OCI-LY1 (cell line): ENCODE results near the gene PPP2R2C.

Experiments
- H2AFZ ChIP-seq: fragments of 200-600 bp; sonication (generic), shearing (Covaris generic); 2 replicates; pipeline ENCODE4 v1.6.0; 2014; ENCODE audit warnings: antibody characterized with exemption, mild to moderate bottlenecking, low read length
- H3F3A ChIP-seq: fragments of 200-600 bp; sonication (generic), shearing (Covaris generic); 2 replicates; pipeline ENCODE4 v1.6.0; 2014; ENCODE audit warnings: mild to moderate bottlenecking, antibody characterized with exemption, low read length, moderate library complexity; ENCODE audit not compliant: insufficient read depth
- H3K27ac ChIP-seq: fragments of 200-600 bp; sonication (generic); 2 replicates; pipeline ENCODE4 v1.5.1; 2014; ENCODE audit warnings: low read length, mixed run types, mild to moderate bottlenecking, low read depth; ENCODE audit not compliant: poor library complexity, severe bottlenecking
- H3K27me3 ChIP-seq: fragments of 200-600 bp; sonication (generic); 2 replicates; pipeline ENCODE4 v1.6.0; 2014; ENCODE audit warnings: antibody characterized with exemption, mild to moderate bottlenecking, low read length, moderate library complexity; ENCODE audit not compliant: insufficient read depth
- H3K36me3 ChIP-seq: fragments of 200-600 bp; sonication (generic); 2 replicates; pipeline ENCODE4 v1.6.1; 2014; ENCODE audit warnings: mild to moderate bottlenecking, antibody characterized with exemption, low read length, moderate library complexity, mixed read lengths; ENCODE audit not compliant: insufficient read depth
- H3K4me1 ChIP-seq: fragments of 200-600 bp; sonication (generic); 2 replicates; pipeline ENCODE4 v1.5.1; 2014; ENCODE audit warnings: mild to moderate bottlenecking, low read length, moderate library complexity; ENCODE audit not compliant: insufficient read depth, severe bottlenecking
- H3K4me2 ChIP-seq: fragments of 200-600 bp; sonication (generic), shearing (Covaris generic); 2 replicates; pipeline ENCODE4 v1.6.1; 2014; ENCODE audit warnings: low read length
- H3K4me3 ChIP-seq: fragments of 200-600 bp; sonication (generic); 2 replicates; pipeline ENCODE4 v1.5.1; 2014; ENCODE audit warnings: low read length, low read depth, mild to moderate bottlenecking, mixed read lengths; ENCODE audit not compliant: poor library complexity, severe bottlenecking
- H3K79me2 ChIP-seq: fragments of 200-600 bp; shearing (Covaris generic); 2 replicates; pipeline ENCODE4 v1.6.1; 2016; ENCODE audit warnings: mixed run types, low read length, mixed read lengths; ENCODE audit not compliant: insufficient read depth
- H3K9ac ChIP-seq: fragments of 200-600 bp; sonication (generic), shearing (Covaris generic); 2 replicates; pipeline ENCODE4 v1.6.1; 2014; ENCODE audit warnings: mild to moderate bottlenecking, low read length, mixed read lengths
- H3K9me2 ChIP-seq: fragments of 200-600 bp; sonication (generic), shearing (Covaris generic); 2 replicates; pipeline ENCODE4 v1.6.1; 2014; ENCODE audit warnings: low read depth, mild to moderate bottlenecking, low read length, mixed read lengths
- H3K9me3 ChIP-seq: fragments of 200-600 bp; shearing (Covaris generic); 2 replicates; pipeline ENCODE4 v1.6.1; 2014; ENCODE audit warnings: low read length, mixed read lengths
- H4K20me1 ChIP-seq: fragments of 200-600 bp; sonication (generic), shearing (Covaris generic); 2 replicates; pipeline ENCODE4 v1.6.0; 2016; ENCODE audit warnings: mild to moderate bottlenecking, low read length; ENCODE audit not compliant: insufficient read depth
- EZH2 ChIP-seq: fragments of 200-600 bp; sonication (generic), shearing (Covaris generic); IDR thresholded peaks from 2 replicates; pipeline ENCODE4 v1.8.0; 2017; ENCODE audit warnings: borderline replicate concordance, mixed run types, mild to moderate bottlenecking, antibody characterized with exemption, low read length, moderate library complexity, mixed read lengths
- TF ChIP-seq, protein P1 (sequence below): fragments of 200-600 bp; sonication (generic), shearing (Covaris generic); IDR thresholded peaks from 2 replicates; pipeline ENCODE4 v1.5.1; 2017; ENCODE audit warnings: mild to moderate bottlenecking, antibody characterized with exemption, low read length, moderate library complexity, mixed read lengths

PPP2R2C gene

DNA sequence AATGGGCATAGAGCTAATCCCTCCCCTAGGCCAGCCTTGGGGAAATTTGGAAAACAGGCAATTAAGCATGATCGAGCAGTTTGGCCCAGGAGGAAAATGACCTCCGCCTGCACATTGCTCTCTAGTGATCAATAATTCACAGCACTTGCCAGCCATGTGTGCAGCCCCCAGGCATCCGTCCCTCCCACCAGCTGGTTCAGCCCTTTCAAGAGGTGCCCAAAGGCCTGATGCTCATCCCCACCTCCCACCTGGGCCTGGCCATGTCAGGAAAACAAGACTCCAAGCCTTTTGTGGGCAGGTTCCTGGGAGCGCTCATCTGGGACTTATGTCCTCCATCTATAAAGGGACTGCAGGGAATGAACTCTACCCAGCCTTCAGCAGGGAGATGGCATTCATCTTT lies 17.5 kb upstream of the PPP2R2C start:
- Histone ChIP-seq H4K20me1 (no peaks in the 10 kb centered on the region), H3F3A (no peaks in the 10 kb centered on the region), H3K9me3 (no peaks in the 10 kb centered on the region), H3K27ac (no peak overlapping the region), H3K36me3 (no peaks in the 10 kb centered on the region), H3K9me2 (no peaks in the 10 kb centered on the region), H3K4me1 (no peaks in the 10 kb centered on the region), H2AFZ (no peak overlapping the region), H3K4me3 (no peak overlapping the region), H3K79me2 (no peaks in the 10 kb centered on the region), H3K9ac (no peak overlapping the region), H3K27me3 (no peaks in the 10 kb centered on the region), H3K4me2 (no peak overlapping the region)
- TF ChIP-seq, protein P1, sequence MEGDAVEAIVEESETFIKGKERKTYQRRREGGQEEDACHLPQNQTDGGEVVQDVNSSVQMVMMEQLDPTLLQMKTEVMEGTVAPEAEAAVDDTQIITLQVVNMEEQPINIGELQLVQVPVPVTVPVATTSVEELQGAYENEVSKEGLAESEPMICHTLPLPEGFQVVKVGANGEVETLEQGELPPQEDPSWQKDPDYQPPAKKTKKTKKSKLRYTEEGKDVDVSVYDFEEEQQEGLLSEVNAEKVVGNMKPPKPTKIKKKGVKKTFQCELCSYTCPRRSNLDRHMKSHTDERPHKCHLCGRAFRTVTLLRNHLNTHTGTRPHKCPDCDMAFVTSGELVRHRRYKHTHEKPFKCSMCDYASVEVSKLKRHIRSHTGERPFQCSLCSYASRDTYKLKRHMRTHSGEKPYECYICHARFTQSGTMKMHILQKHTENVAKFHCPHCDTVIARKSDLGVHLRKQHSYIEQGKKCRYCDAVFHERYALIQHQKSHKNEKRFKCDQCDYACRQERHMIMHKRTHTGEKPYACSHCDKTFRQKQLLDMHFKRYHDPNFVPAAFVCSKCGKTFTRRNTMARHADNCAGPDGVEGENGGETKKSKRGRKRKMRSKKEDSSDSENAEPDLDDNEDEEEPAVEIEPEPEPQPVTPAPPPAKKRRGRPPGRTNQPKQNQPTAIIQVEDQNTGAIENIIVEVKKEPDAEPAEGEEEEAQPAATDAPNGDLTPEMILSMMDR, result no peak
- TF ChIP-seq EZH2, result no peak

DNA sequence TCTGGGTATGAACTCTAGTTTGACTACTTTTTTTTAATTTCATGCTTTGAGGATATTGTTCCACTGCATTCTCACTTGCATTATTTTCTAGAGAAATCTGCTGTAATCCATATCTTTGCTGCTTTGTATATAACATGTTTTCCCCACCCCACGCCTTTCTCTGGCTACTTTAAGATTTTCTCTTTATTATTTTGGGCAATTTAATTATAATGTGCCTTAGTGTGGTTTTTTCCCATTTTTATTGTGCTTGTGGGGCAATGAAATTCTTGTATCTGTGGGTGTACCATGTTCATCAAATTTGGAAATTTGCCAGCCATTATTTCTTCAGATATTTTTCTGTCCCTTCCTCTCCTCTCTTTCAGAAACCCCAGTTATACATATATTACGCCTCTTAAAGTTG lies 15.1 kb upstream of the PPP2R2C start:
- Histone ChIP-seq H3K27ac (no peak overlapping the region), H3K4me1 (no peaks in the 10 kb centered on the region), H3K4me2 (no peak overlapping the region), H3K9me3 (no peaks in the 10 kb centered on the region), H3F3A (no peaks in the 10 kb centered on the region), H3K9me2 (no peaks in the 10 kb centered on the region), H3K27me3 (no peaks in the 10 kb centered on the region), H3K79me2 (no peaks in the 10 kb centered on the region), H3K4me3 (no peak overlapping the region), H2AFZ (no peak overlapping the region), H3K36me3 (no peaks in the 10 kb centered on the region), H3K9ac (no peak overlapping the region), H4K20me1 (no peaks in the 10 kb centered on the region)
- TF ChIP-seq EZH2, result no peak
- TF ChIP-seq, protein P1, result no peak

DNA sequence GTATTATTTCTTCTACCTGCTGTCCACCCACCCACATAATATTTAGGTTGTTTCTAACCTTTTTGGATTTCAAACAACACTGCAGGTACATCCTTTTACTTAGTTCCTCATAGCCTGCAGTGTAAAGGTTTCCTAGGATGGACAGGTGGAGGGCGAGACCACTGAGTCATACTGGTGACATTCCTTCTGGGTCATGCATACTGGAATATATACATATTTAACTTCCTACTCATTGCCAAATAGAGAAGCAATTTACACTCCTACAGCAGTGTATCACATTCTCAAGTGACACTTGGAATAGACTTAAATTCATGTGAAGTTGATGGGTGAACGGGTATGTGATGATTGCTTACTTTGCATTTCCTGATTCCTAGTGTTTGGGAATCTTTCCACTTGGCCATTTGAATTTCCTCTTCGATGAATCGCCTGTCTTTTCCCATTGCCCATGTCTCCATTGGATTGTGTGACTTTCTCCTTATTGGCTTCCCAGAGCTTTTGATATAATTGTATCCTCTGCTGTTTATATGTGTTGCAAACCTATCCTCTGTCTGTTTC lies 8.2 kb upstream of the PPP2R2C start:
- Histone ChIP-seq H3K27ac (no peak overlapping the region), H3K27me3 (no peaks in the 10 kb centered on the region), H3K4me2 (no peak overlapping the region), H3K9me3 (no peaks in the 10 kb centered on the region), H3F3A (no peaks in the 10 kb centered on the region), H2AFZ (no peak overlapping the region), H3K36me3 (no peaks in the 10 kb centered on the region), H4K20me1 (no peaks in the 10 kb centered on the region), H3K9ac (no peak overlapping the region), H3K4me3 (no peak overlapping the region), H3K9me2 (no peaks in the 10 kb centered on the region), H3K4me1 (no peaks in the 10 kb centered on the region), H3K79me2 (no peaks in the 10 kb centered on the region)
- no peak for TF ChIP-seq EZH2
- TF ChIP-seq, protein P1, result no peak
